ENCODE data around the gene UCN.
"Not testable (repeated sequence)": the region's sequence is repeated elsewhere in the genome, so short reads cannot be mapped to it uniquely, and the experiment has no call there.

Gene UCN

GRCh38 chr2:27281855-27282559 is 26.2 kb downstream of the UCN start, which contains the start of gene TRIM54:
TRIM54 (plus strand) TSS chr2:27282429; CDS start chr2:27282732, 303 bp downstream.
- no peak for DNase-seq

GRCh38 chr2:27281442-27281841 is 26.8 kb downstream of the UCN start:
- no peak for DNase-seq

GRCh38 chr2:27280826-27281225 is 27.4 kb downstream of the UCN start:
- no peak for DNase-seq

GRCh38 chr2:27278010-27278409 is 30.2 kb downstream of the UCN start:
- no peak for DNase-seq

- DNase-seq = no peak
Observed at GRCh38 chr2:27275211-27276150, 32.8 kb downstream of the UCN start, which contains the start of gene DNAJC5G. DNAJC5G (plus strand) TSS chr2:27275433; CDS start chr2:27276729, 1,296 bp downstream.

GRCh38 chr2:27272537-27273522 is 35.4 kb downstream of the UCN start:
- not testable (repeated sequence) for DNase-seq

- DNase-seq = no peak
Observed at GRCh38 chr2:27271631-27272340, 36.5 kb downstream of the UCN start.

GRCh38 chr2:27270670-27271069 is 37.6 kb downstream of the UCN start:
- DNase-seq = no peak

- no peak for DNase-seq
Observed at GRCh38 chr2:27270131-27270530, 38.1 kb downstream of the UCN start.

- DNase-seq = not testable (repeated sequence)
Observed at GRCh38 chr2:27268296-27268695, 39.9 kb downstream of the UCN start.

- DNase-seq = no peak
Observed at GRCh38 chr2:27265536-27265870, 42.7 kb downstream of the UCN start.

- peak; percentile 76 for DNase-seq
Observed at GRCh38 chr2:27264753-27265535, 43.3 kb downstream of the UCN start.

GRCh38 chr2:27264253-27264752 is 43.9 kb downstream of the UCN start:
- no peak for DNase-seq

GRCh38 chr2:27263287-27264252 is 44.7 kb downstream of the UCN start:
- peak; percentile 38 for DNase-seq

- DNase-seq = peak; percentile 85
Observed at GRCh38 chr2:27262379-27263286, 45.6 kb downstream of the UCN start, which contains the start of gene SLC30A3. SLC30A3 (minus strand) TSS chr2:27263047; CDS start chr2:27262906, 141 bp downstream.

- no peak for DNase-seq
Observed at GRCh38 chr2:27261926-27262298, 46.3 kb downstream of the UCN start.

GRCh38 chr2:27261241-27261925 is 46.9 kb downstream of the UCN start:
- no peak for DNase-seq

- DNase-seq = no peak
Observed at GRCh38 chr2:27258051-27258450, 50.2 kb downstream of the UCN start.
